H1 (cell line): ENCODE data around the gene GRM8. TPM values are rescaled to one million over a fixed set of nuclear protein-coding genes. Genes with fewer than 3 reads are reported as not detected.
A peak's percentile ranks its signal among the peaks of the same experiment; 100 is the strongest.

Experiments
- CTCF ChIA-PET: fragments of 300-600 bp; sonication (Branson Sonifier 250); formaldehyde crosslinking; loops from one replicate; lab custom pipeline; 2021; ENCODE audit not compliant: partially characterized antibody; lab: Charles Lee
- POLR2A ChIA-PET: fragments of 300-600 bp; sonication (Branson Sonifier 250); formaldehyde crosslinking; loops from one replicate; lab custom pipeline; 2021; ENCODE audit warnings: inconsistent platforms; ENCODE audit not compliant: partially characterized antibody; lab: Charles Lee
- DNase-seq, 2 experiments: peaks; one replicate each; pipeline versions ENCODE4 v3.0.0 to v3.0.0-alpha.2; 2010 to 2022; ENCODE audit warnings: low spot score in 2 of 2, low read depth in 1 of 2, mixed read lengths in 1 of 2
- FAIRE-seq: peaks from 2 replicates; lab custom pipeline; 2011; peaks lifted over from hg19 to GRCh38; lab: Jason Lieb, UNC
- H2AFZ ChIP-seq: 2 replicates; pipeline ENCODE4 v1.8.1; 2012; ENCODE audit warnings: low read length, inconsistent platforms
- H2AK5ac ChIP-seq: 2 replicates; pipeline ENCODE4 v1.6.1; 2013; ENCODE audit warnings: low read depth, low read length
- H2BK120ac ChIP-seq: replicated peaks from 2 replicates; pipeline ENCODE3; 2013; ENCODE audit warnings: low read depth, low read length, inconsistent platforms
- H2BK12ac ChIP-seq: 2 replicates; pipeline ENCODE4 v1.6.1; 2013; ENCODE audit warnings: low read depth, low read length
- H2BK15ac ChIP-seq: 2 replicates; pipeline ENCODE4 v1.6.1; 2013; ENCODE audit warnings: low read length
- H2BK20ac ChIP-seq: 2 replicates; pipeline ENCODE4 v1.6.1; 2013; ENCODE audit warnings: low read length
- H2BK5ac ChIP-seq: 2 replicates; pipeline ENCODE4 v1.6.1; 2013; ENCODE audit warnings: low read depth, low read length
- H3K14ac ChIP-seq: 2 replicates; pipeline ENCODE4 v1.6.1; 2013; ENCODE audit warnings: inconsistent platforms; ENCODE audit not compliant: insufficient read length
- H3K18ac ChIP-seq: 2 replicates; pipeline ENCODE4 v1.6.1; 2013; ENCODE audit warnings: low read length; ENCODE audit errors: extremely low read depth
- H3K23ac ChIP-seq: 2 replicates; pipeline ENCODE4 v1.6.1; 2013; ENCODE audit warnings: inconsistent platforms; ENCODE audit not compliant: insufficient read length
- H3K23me2 ChIP-seq: 2 replicates; pipeline ENCODE4 v1.6.1; 2013; ENCODE audit warnings: low read depth, low read length
- H3K27ac ChIP-seq: 2 replicates; pipeline ENCODE4 v1.6.1; 2011; ENCODE audit warnings: low read depth, low read length, inconsistent platforms
- H3K27me3 ChIP-seq, 4 experiments: replicated peaks in 1 of 4; 1 replicate in 1 of 4; 2 replicates in 3 of 4; pipeline versions ENCODE4 v1.6.1 to v1.8.1; 2011 to 2013; ENCODE audit warnings: low read length in 3 of 4, mild to moderate bottlenecking in 3 of 4, inconsistent platforms in 2 of 4, mixed read lengths in 2 of 4, moderate library complexity in 1 of 4; ENCODE audit not compliant: control insufficient read depth in 3 of 4, insufficient read depth in 3 of 4; ENCODE audit errors: extremely low read depth in 1 of 4
- H3K36me3 ChIP-seq, 4 experiments: 2 replicates each; pipeline versions ENCODE4 v1.6.1 to v1.8.1; 2011 to 2013; ENCODE audit warnings: mild to moderate bottlenecking in 4 of 4, low read length in 3 of 4, moderate library complexity in 2 of 4, control low read depth in 1 of 4, inconsistent platforms in 1 of 4; ENCODE audit not compliant: insufficient read depth in 4 of 4, control insufficient read depth in 2 of 4
- H3K4ac ChIP-seq: replicated peaks from 2 replicates; pipeline ENCODE3; 2013; ENCODE audit warnings: low read length, low read depth, mixed read lengths, inconsistent platforms; ENCODE audit not compliant: insufficient read length
- H3K4me1 ChIP-seq, 4 experiments: replicated peaks in 1 of 4; 1 replicate in 1 of 4; 2 replicates in 3 of 4; pipeline versions ENCODE4 v1.6.1 to v1.8.1; 2011 to 2013; ENCODE audit warnings: low read length in 3 of 4, inconsistent platforms in 2 of 4, mixed read lengths in 1 of 4; ENCODE audit not compliant: insufficient read depth in 4 of 4, control insufficient read depth in 3 of 4
- H3K4me2 ChIP-seq, 2 experiments: 2 replicates each; pipeline versions ENCODE4 v1.6.1 to v1.8.1; 2011 to 2013; ENCODE audit warnings: low read depth in 2 of 2, low read length in 2 of 2, control low read depth in 1 of 2, inconsistent platforms in 1 of 2, mild to moderate bottlenecking in 1 of 2; ENCODE audit not compliant: insufficient read depth in 1 of 2
- H3K4me3 ChIP-seq, 4 experiments: fragments of 200-600, 300-600 bp in 1 of 4; sonication (generic), shearing (Covaris generic), sonication (Bioruptor Twin) in 1 of 4; 2 replicates each; pipeline versions ENCODE4 v1.5.1 to v1.8.1; 2011 to 2016; ENCODE audit warnings: low read length in 4 of 4, low read depth in 3 of 4, control low read depth in 2 of 4, inconsistent platforms in 2 of 4, mild to moderate bottlenecking in 2 of 4, mixed read lengths in 1 of 4, moderate library complexity in 1 of 4; ENCODE audit not compliant: insufficient read depth in 2 of 4; ENCODE audit errors: extremely low read depth in 1 of 4
- H3K56ac ChIP-seq: replicated peaks from 2 replicates; pipeline ENCODE3; 2013; ENCODE audit warnings: low read depth, mild to moderate bottlenecking, mixed read lengths, low read length, inconsistent platforms; ENCODE audit not compliant: insufficient read length
- H3K79me1 ChIP-seq: 2 replicates; pipeline ENCODE4 v1.6.1; 2013; ENCODE audit warnings: low read depth, low read length, control low read depth
- H3K79me2 ChIP-seq, 2 experiments: 2 replicates each; pipeline versions ENCODE4 v1.6.1 to v1.8.1; 2012 to 2013; ENCODE audit warnings: low read length in 2 of 2, mild to moderate bottlenecking in 2 of 2, inconsistent platforms in 1 of 2; ENCODE audit not compliant: insufficient read depth in 2 of 2, control insufficient read depth in 1 of 2
- H3K9ac ChIP-seq, 4 experiments: replicated peaks in 1 of 4; 1 replicate in 1 of 4; 2 replicates in 3 of 4; pipeline versions ENCODE4 v1.6.1 to v1.8.1; 2011 to 2013; ENCODE audit warnings: low read depth in 3 of 4, low read length in 3 of 4, control low read depth in 2 of 4, mild to moderate bottlenecking in 2 of 4, moderate library complexity in 2 of 4, inconsistent platforms in 1 of 4; ENCODE audit errors: extremely low read depth in 1 of 4
- H3K9me3 ChIP-seq, 2 experiments: 2 replicates each; pipeline versions ENCODE4 v1.6.1 to v1.8.1; 2012 to 2013; ENCODE audit warnings: mild to moderate bottlenecking in 2 of 2, moderate library complexity in 2 of 2, control low read depth in 1 of 2, inconsistent platforms in 1 of 2, low read depth in 1 of 2, low read length in 1 of 2, mixed read lengths in 1 of 2; ENCODE audit not compliant: insufficient read depth in 2 of 2
- H4K20me1 ChIP-seq, 2 experiments: replicated peaks in 1 of 2; 2 replicates each; pipeline versions ENCODE3 to v1.8.1; 2011 to 2013; ENCODE audit warnings: inconsistent platforms in 2 of 2, low read length in 2 of 2, mild to moderate bottlenecking in 1 of 2; ENCODE audit not compliant: insufficient read depth in 2 of 2, control insufficient read depth in 1 of 2
- H4K5ac ChIP-seq: 2 replicates; pipeline ENCODE4 v1.6.1; 2013; ENCODE audit warnings: low read length, low read depth, mixed read lengths, inconsistent platforms; ENCODE audit not compliant: insufficient read length
- H4K8ac ChIP-seq: 2 replicates; pipeline ENCODE4 v1.8.0; 2013; ENCODE audit warnings: mild to moderate bottlenecking, moderate library complexity, low read length, inconsistent platforms; ENCODE audit not compliant: insufficient read depth; ENCODE audit errors: extremely low read depth
- H4K91ac ChIP-seq: replicated peaks from 2 replicates; pipeline ENCODE3; 2013; ENCODE audit warnings: low read length, mixed read lengths, inconsistent platforms; ENCODE audit not compliant: insufficient read length
- BCL11A ChIP-seq, 2 experiments: IDR thresholded peaks; one replicate each; pipeline ENCODE4 v1.6.1; 2011; ENCODE audit warnings: low read depth in 2 of 2, low read length in 2 of 2, mild to moderate bottlenecking in 2 of 2
- CEBPB ChIP-seq: IDR thresholded peaks from 2 replicates; pipeline ENCODE4 v1.6.1; 2012; ENCODE audit warnings: low read depth, low read length
- EGR1 ChIP-seq: IDR thresholded peaks from 2 replicates; pipeline ENCODE4 v1.6.1; 2011; ENCODE audit warnings: low read depth, low read length, borderline replicate concordance
- EZH2 ChIP-seq: fragments of 200-600 bp; sonication (generic); IDR thresholded peaks from 2 replicates; pipeline ENCODE4 v1.7.1; 2012; ENCODE audit warnings: low read depth, mild to moderate bottlenecking, moderate library complexity, low read length, inconsistent platforms; ENCODE audit not compliant: severe bottlenecking
- JUND ChIP-seq: IDR thresholded peaks from 2 replicates; pipeline ENCODE4 v1.6.1; 2011; ENCODE audit warnings: mild to moderate bottlenecking, improper control_type of control experiment, low read length
- KDM1A ChIP-seq: fragments of 200-600, 300-600 bp; sonication (generic); IDR thresholded peaks from 2 replicates; pipeline ENCODE4 v1.7.1; 2016; ENCODE audit warnings: mild to moderate bottlenecking, low read length, borderline replicate concordance
- RFX5 ChIP-seq: IDR thresholded peaks from 2 replicates; pipeline ENCODE4 v1.6.1; 2011; ENCODE audit warnings: low read depth, low read length, improper control_type of control experiment, borderline replicate concordance
- SIN3A ChIP-seq, 2 experiments: IDR thresholded peaks in 1 of 2; conservative IDR thresholded peaks in 1 of 2; 2 replicates each; pipeline ENCODE4 v1.6.1; 2011 to 2012; ENCODE audit warnings: low read length in 2 of 2, improper control_type of control experiment in 1 of 2, low read depth in 1 of 2, mild to moderate bottlenecking in 1 of 2
- SIRT6 ChIP-seq: IDR thresholded peaks from one replicate; pipeline ENCODE4 v1.7.1; 2012; ENCODE audit warnings: low read length, inconsistent platforms
- TAF7 ChIP-seq: optimal IDR thresholded peaks from 2 replicates; pipeline ENCODE3; 2011; ENCODE audit warnings: low read depth, mild to moderate bottlenecking, inconsistent platforms, low read length, moderate library complexity, borderline replicate concordance
- WGBS, 2 experiments: shearing (Covaris generic) in 1 of 2; methylation state at CpG; one replicate each; pipeline versions ENCODE4 v1.1.6 to v1.1.7; 2013 to 2015; ENCODE audit warnings: low lambda C conversion rate in 2 of 2, mixed read lengths in 2 of 2, inconsistent platforms in 1 of 2, low coverage in 1 of 2, missing lambda C conversion rate in 1 of 2; ENCODE audit not compliant: insufficient replicate concordance in 2 of 2, insufficient coverage in 1 of 2, insufficient read length in 1 of 2; ENCODE audit errors: extremely low coverage in 1 of 2, missing lambda C conversion rate in 1 of 2; 5-methylcytosine and 5-hydroxymethylcytosine counted together
- polyA plus RNA-seq, 7 experiments: library from polyadenylated mRNA; depleted of rRNA in 3 of 7; stranded (reverse) in 5 of 7; unstranded in 2 of 7; fragments of >200 nt in 5 of 7; fragments of 200-250 nt in 2 of 7; gene quantifications; 1 replicate in 5 of 7; 2 replicates in 1 of 7; 4 replicates in 1 of 7; pipeline versions ENCODE4 v1.2.1 to v1.2.3, GENCODE V29; 2011 to 2013; ENCODE audit warnings: missing spikeins in 2 of 7, mixed read lengths in 2 of 7
- total RNA-seq: library from RNA; stranded (reverse); fragmentation: NEBNext Ultra II Directional; extraction: Animal tissue kit (Norgen Biotek cat#: 25700); gene quantifications from 2 replicates; pipeline ENCODE4 v1.2.1, GENCODE V29; 2021
- TF ChIP-seq, protein P1 (sequence below): IDR thresholded peaks from 2 replicates; pipeline ENCODE4 v1.6.1; 2011; ENCODE audit warnings: low read depth, mild to moderate bottlenecking, low read length; ENCODE audit not compliant: insufficient read depth
- TF ChIP-seq, protein P2 (sequence below): IDR thresholded peaks from 2 replicates; pipeline ENCODE4 v1.6.1; 2011; ENCODE audit warnings: low read length, improper control_type of control experiment

Gene GRM8
- total and polyA plus RNA-seq, 2 of the 8 experiments (the other 6 are each of a cell fraction or from before 2014, with no cell fraction given), result 2.6 to 2.8 TPM

DNA sequence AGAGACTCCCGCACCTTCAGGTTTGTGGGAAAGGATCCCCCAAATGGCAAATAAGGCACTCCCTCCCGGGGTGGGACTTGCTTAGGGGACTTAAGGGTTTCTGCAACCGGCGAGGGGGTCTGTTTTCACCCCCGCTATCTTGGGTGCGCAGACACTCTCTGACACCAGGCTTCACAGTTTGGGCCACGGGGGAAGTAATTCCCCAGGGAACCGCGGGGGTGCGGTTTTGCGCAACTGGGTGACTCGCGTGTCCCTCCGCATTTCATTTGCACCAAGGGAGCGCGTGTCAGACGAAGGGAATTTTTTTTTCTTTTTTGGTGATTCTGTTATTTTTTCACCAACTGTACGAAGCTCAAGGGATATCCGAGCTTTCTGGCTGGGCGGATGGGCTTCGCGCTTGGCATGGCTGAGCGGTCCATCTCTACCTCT is 1.7 kb downstream of the GRM8 start:
- ChIA-PET CTCF (interaction anchor here (1.0 to 5.0 kb wide), 7 partner anchors 10 to 196 kb away, joined by 3 to 21 read pairs (median 4); no protein-coding TSS in a partner anchor), POLR2A (interaction anchor here (1.2 kb wide), 1 partner anchor 11 kb away, joined by 3 read pairs; no protein-coding TSS in a partner anchor)
- Histone ChIP-seq H3K56ac (no peak overlapping the region), H3K9ac (no peak overlapping the region), H3K79me2 (no peaks in the 10 kb centered on the region), H3K27me3 (peaks cover 26 to 62% (median 46%) of the 10 kb centered on the region in 4 experiments), H3K18ac (no peak overlapping the region), H4K5ac (no peak overlapping the region), H3K79me1 (no peaks in the 10 kb centered on the region), H2BK120ac (no peak overlapping the region), H2BK20ac (no peak overlapping the region), H3K4ac (no peak overlapping the region), H4K20me1 (peaks cover 0 to 10% of the 10 kb centered on the region in 2 experiments), H2BK12ac (no peak overlapping the region), H3K23me2 (peaks cover 18% of the 10 kb centered on the region), H2AFZ (no peak overlapping the region), H2BK5ac (no peak overlapping the region), H4K91ac (no peak overlapping the region), H2AK5ac (no peak overlapping the region), H3K23ac (no peak overlapping the region), H3K9me3 (no peaks in the 10 kb centered on the region), H3K36me3 (no peaks in the 10 kb centered on the region; a peak in 1 of 8 replicates), H2BK15ac (no peak overlapping the region), H3K27ac (no peak overlapping the region), H3K4me2 (peak overlapping the region; percentile 96 to 100), H4K8ac (no peak overlapping the region), H3K4me1 (peaks cover 0 to 4% (median 2%) of the 10 kb centered on the region in 4 experiments; a peak in 3 of 7 replicates), H3K4me3 (peak overlapping the region; percentile 62 to 87 (median 77)), H3K14ac (no peak overlapping the region)
- FAIRE-seq (no peak), DNase-seq (no peak)
- WGBS, 2 experiments, result 7% methylated on average over 23 of the region's 23 CpGs; no CpG with 5 or more reads in 1 of the 2 experiments
- TF ChIP-seq BCL11A (IDR thresholded peaks at IDR 0.05; ENCODE audit: low read depth in 2 of 2, low read length in 2 of 2) (no peak), KDM1A (no peak), SIRT6 (no peak), TAF7 (no peak), EGR1 (no peak), JUND (no peak), EZH2 (peak; percentile 79), SIN3A (conservative IDR thresholded peaks at IDR 0.05 in 1 of 2, IDR thresholded peaks at IDR 0.05 in 1 of 2; ENCODE audit: low read depth in 1 of 2, low read length in 2 of 2) (no peak), CEBPB (peak; percentile 40; the same call in 1 of the 2 replicates), RFX5 (no peak)
- TF ChIP-seq, protein P1, sequence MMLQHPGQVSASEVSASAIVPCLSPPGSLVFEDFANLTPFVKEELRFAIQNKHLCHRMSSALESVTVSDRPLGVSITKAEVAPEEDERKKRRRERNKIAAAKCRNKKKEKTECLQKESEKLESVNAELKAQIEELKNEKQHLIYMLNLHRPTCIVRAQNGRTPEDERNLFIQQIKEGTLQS, result no peak
- TF ChIP-seq, protein P2, sequence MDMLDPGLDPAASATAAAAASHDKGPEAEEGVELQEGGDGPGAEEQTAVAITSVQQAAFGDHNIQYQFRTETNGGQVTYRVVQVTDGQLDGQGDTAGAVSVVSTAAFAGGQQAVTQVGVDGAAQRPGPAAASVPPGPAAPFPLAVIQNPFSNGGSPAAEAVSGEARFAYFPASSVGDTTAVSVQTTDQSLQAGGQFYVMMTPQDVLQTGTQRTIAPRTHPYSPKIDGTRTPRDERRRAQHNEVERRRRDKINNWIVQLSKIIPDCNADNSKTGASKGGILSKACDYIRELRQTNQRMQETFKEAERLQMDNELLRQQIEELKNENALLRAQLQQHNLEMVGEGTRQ, result no peak
